ENCODE data around the gene ARHGAP42.
"Not testable (repeated sequence)": the region's sequence is repeated elsewhere in the genome, so short reads cannot be mapped to it uniquely, and the experiment has no call there.

The ARHGAP42 gene

GRCh38 chr11:101010899-101011298 is 323.8 kb downstream of the ARHGAP42 start:
- no peaks in the 10 kb centered on the region for H3K4me1 ChIP-seq (ENCODE audit: insufficient read depth, low read length)
- no peak overlapping the region for H2AFZ ChIP-seq (ENCODE audit: low read depth, low read length)
- DNase-seq (no peak), ATAC-seq (ENCODE audit: insufficient read depth, low read depth) (no peak)
- no peak overlapping the region for H3K9ac ChIP-seq (ENCODE audit: low read depth, low read length)
- no peak overlapping the region for H3K4me3 ChIP-seq (ENCODE audit: low read depth in 1 of 2, low read length in 2 of 2)
- H3K27ac ChIP-seq (ENCODE audit: low read length) = no peak overlapping the region
- H3K36me3 ChIP-seq (ENCODE audit: insufficient read depth, low read length) = no peaks in the 10 kb centered on the region
- H3K79me2 ChIP-seq (ENCODE audit: insufficient read depth, low read length) = no peaks in the 10 kb centered on the region
- H4K20me1 ChIP-seq (ENCODE audit: insufficient read depth, low read length) = no peaks in the 10 kb centered on the region
- H3K27me3 ChIP-seq (ENCODE audit: insufficient read depth, low read length, poor library complexity) = no peaks in the 10 kb centered on the region
- no peak for TF ChIP-seq EZH2 (IDR thresholded peaks at IDR 0.05; ENCODE audit: borderline replicate concordance, low read depth, low read length, severe bottlenecking)
- TF ChIP-seq, protein P1, sequence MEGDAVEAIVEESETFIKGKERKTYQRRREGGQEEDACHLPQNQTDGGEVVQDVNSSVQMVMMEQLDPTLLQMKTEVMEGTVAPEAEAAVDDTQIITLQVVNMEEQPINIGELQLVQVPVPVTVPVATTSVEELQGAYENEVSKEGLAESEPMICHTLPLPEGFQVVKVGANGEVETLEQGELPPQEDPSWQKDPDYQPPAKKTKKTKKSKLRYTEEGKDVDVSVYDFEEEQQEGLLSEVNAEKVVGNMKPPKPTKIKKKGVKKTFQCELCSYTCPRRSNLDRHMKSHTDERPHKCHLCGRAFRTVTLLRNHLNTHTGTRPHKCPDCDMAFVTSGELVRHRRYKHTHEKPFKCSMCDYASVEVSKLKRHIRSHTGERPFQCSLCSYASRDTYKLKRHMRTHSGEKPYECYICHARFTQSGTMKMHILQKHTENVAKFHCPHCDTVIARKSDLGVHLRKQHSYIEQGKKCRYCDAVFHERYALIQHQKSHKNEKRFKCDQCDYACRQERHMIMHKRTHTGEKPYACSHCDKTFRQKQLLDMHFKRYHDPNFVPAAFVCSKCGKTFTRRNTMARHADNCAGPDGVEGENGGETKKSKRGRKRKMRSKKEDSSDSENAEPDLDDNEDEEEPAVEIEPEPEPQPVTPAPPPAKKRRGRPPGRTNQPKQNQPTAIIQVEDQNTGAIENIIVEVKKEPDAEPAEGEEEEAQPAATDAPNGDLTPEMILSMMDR (IDR thresholded peaks at IDR 0.05; ENCODE audit: borderline replicate concordance, extremely low read depth, low read length, poor library complexity, severe bottlenecking) = no peak
- H3K9me3 ChIP-seq (ENCODE audit: insufficient read depth, low read length, severe bottlenecking) = no peaks in the 10 kb centered on the region
- H3K4me2 ChIP-seq (ENCODE audit: insufficient read depth, low read length) = no peak overlapping the region

GRCh38 chr11:101011881-101012280 is 324.8 kb downstream of the ARHGAP42 start:
- ATAC-seq (ENCODE audit: insufficient read depth, low read depth) (no peak), DNase-seq (no peak)
- no peak overlapping the region for H2AFZ ChIP-seq (ENCODE audit: low read depth, low read length)
- no peak overlapping the region for H3K27ac ChIP-seq (ENCODE audit: low read length)
- H3K36me3 ChIP-seq (ENCODE audit: insufficient read depth, low read length) = no peaks in the 10 kb centered on the region
- H3K9me3 ChIP-seq (ENCODE audit: insufficient read depth, low read length, severe bottlenecking) = no peaks in the 10 kb centered on the region
- no peak overlapping the region for H3K4me2 ChIP-seq (ENCODE audit: insufficient read depth, low read length)
- no peaks in the 10 kb centered on the region for H4K20me1 ChIP-seq (ENCODE audit: insufficient read depth, low read length)
- no peak overlapping the region for H3K9ac ChIP-seq (ENCODE audit: low read depth, low read length)
- no peak overlapping the region for H3K4me3 ChIP-seq (ENCODE audit: low read depth in 1 of 2, low read length in 2 of 2)
- TF ChIP-seq, protein P1 (IDR thresholded peaks at IDR 0.05; ENCODE audit: borderline replicate concordance, extremely low read depth, low read length, poor library complexity, severe bottlenecking) = no peak
- no peak for TF ChIP-seq EZH2 (IDR thresholded peaks at IDR 0.05; ENCODE audit: borderline replicate concordance, low read depth, low read length, severe bottlenecking)
- no peaks in the 10 kb centered on the region for H3K79me2 ChIP-seq (ENCODE audit: insufficient read depth, low read length)
- no peaks in the 10 kb centered on the region for H3K27me3 ChIP-seq (ENCODE audit: insufficient read depth, low read length, poor library complexity)
- H3K4me1 ChIP-seq (ENCODE audit: insufficient read depth, low read length) = no peaks in the 10 kb centered on the region

- not testable (repeated sequence) for H3K27me3 ChIP-seq (ENCODE audit: insufficient read depth, low read length, poor library complexity); DNase-seq; H3K4me1 ChIP-seq (ENCODE audit: insufficient read depth, low read length); H3K79me2 ChIP-seq (ENCODE audit: insufficient read depth, low read length); H3K27ac ChIP-seq (ENCODE audit: low read length); H3K4me2 ChIP-seq (ENCODE audit: insufficient read depth, low read length); H3K4me3 ChIP-seq (ENCODE audit: low read depth in 1 of 2, low read length in 2 of 2); H3K36me3 ChIP-seq (ENCODE audit: insufficient read depth, low read length); H3K9ac ChIP-seq (ENCODE audit: low read depth, low read length); ATAC-seq (ENCODE audit: insufficient read depth, low read depth); H4K20me1 ChIP-seq (ENCODE audit: insufficient read depth, low read length); H2AFZ ChIP-seq (ENCODE audit: low read depth, low read length); H3K9me3 ChIP-seq (ENCODE audit: insufficient read depth, low read length, severe bottlenecking)
Observed at GRCh38 chr11:101013702-101014101, 326.6 kb downstream of the ARHGAP42 start.

GRCh38 chr11:101014600-101015285 is 327.7 kb downstream of the ARHGAP42 start:
- Histone ChIP-seq H3K9me3 (ENCODE audit: insufficient read depth, low read length, severe bottlenecking) (no peaks in the 10 kb centered on the region), H3K36me3 (ENCODE audit: insufficient read depth, low read length) (no peaks in the 10 kb centered on the region), H3K4me1 (ENCODE audit: insufficient read depth, low read length) (no peaks in the 10 kb centered on the region), H4K20me1 (ENCODE audit: insufficient read depth, low read length) (no peaks in the 10 kb centered on the region), H2AFZ (ENCODE audit: low read depth, low read length) (no peak overlapping the region), H3K9ac (ENCODE audit: low read depth, low read length) (no peak overlapping the region), H3K79me2 (ENCODE audit: insufficient read depth, low read length) (no peaks in the 10 kb centered on the region), H3K27ac (ENCODE audit: low read length) (no peak overlapping the region), H3K4me2 (ENCODE audit: insufficient read depth, low read length) (no peak overlapping the region), H3K4me3 (ENCODE audit: low read depth in 1 of 2, low read length in 2 of 2) (no peak overlapping the region), H3K27me3 (ENCODE audit: insufficient read depth, low read length, poor library complexity) (no peaks in the 10 kb centered on the region)
- no peak for ATAC-seq (ENCODE audit: insufficient read depth, low read depth)
- DNase-seq = no peak
- TF ChIP-seq EZH2 (IDR thresholded peaks at IDR 0.05; ENCODE audit: borderline replicate concordance, low read depth, low read length, severe bottlenecking) = no peak
- TF ChIP-seq, protein P1 (IDR thresholded peaks at IDR 0.05; ENCODE audit: borderline replicate concordance, extremely low read depth, low read length, poor library complexity, severe bottlenecking) = no peak

All from DND-41 (cell line).